ENCODE data around the gene GIMAP1.

Gene GIMAP1

DNA sequence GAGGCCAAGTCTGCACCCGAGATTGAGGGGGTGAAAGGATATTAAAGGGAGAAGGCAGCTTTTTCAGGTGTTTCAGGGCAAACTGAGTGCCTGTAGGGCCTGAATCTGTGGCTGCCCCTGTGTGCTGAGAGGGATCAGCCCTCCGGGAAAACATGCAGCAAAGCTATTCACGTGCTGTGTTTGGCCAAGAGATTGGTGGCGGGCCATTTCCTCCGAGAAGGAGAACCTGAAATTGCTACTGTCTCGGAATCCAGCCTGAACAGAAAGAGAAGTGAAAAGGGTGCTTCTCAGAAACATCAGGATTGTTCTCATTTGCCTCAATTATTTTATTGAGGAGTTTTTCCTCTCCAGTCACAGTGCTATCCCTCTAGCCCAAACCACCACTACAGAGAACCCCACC lies 36.8 kb downstream of the GIMAP1 start:
- no peaks in the 10 kb centered on the region for H3K27me3 ChIP-seq (ENCODE audit: low read depth, low read length)
- H3K27ac ChIP-seq (ENCODE audit: low read length) = no peak overlapping the region
- no peak overlapping the region for H3K4me3 ChIP-seq (ENCODE audit: low read depth in 1 of 2, low read length in 2 of 2)

DNA sequence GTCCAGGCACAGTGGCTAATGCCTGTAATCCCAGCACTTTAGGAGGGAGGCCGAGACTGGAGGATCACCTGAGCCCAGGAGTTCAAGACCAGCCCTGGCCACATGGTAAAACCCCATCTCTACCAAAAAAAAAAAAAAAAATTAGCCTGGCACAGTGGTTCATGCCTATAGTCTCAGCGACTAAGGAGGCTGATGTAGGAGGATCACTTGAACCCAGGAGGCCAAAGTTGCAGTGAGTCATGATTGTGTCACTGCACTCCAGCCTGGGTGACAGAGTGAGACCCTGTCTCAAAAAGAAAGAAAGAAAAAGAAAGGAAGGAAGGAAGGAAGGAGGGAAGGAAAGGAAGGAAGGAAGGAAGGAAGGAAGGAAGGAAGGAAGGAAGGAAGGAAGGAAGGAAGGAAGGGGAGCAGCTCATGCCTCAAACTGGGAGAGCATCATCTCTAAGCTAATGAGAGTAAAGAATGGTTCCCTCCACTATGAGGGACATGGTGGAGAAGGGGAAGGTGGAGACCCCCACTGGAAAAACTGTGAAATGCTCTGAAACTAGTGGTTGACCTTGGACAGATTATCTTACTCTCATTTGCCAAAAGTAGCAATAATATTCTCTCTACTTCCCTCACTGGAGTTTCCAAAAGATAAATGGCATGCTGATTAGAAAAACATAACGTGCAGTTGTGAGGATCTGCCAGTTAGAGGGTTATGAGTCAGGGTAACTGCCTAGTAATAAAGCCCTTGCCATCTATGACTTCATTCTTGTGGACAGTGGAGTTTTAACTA lies 37.6 kb downstream of the GIMAP1 start:
- Histone ChIP-seq H3K9me3 (ENCODE audit: control insufficient read depth in 1 of 2, low read length in 2 of 2) (no peaks in the 10 kb centered on the region), H3K27ac (ENCODE audit: low read length) (no peak overlapping the region), H3K27me3 (ENCODE audit: low read depth, low read length) (no peaks in the 10 kb centered on the region), H3K4me1 (ENCODE audit: control insufficient read depth in 1 of 2, insufficient read depth in 2 of 2, low read length in 2 of 2) (peaks cover 3 to 9% of the 10 kb centered on the region in 2 donors), H3K36me3 (ENCODE audit: control insufficient read depth in 1 of 2, insufficient read depth in 2 of 2, low read length in 2 of 2) (no peaks in the 10 kb centered on the region), H3K4me3 (ENCODE audit: low read depth in 1 of 2, low read length in 2 of 2) (no peak overlapping the region)

More for the DNA sequence above, 36.8 kb downstream of the GIMAP1 start:
- no peaks in the 10 kb centered on the region for H3K9me3 ChIP-seq (ENCODE audit: control insufficient read depth in 1 of 2, low read length in 2 of 2)
- H3K36me3 ChIP-seq (ENCODE audit: control insufficient read depth in 1 of 2, insufficient read depth in 2 of 2, low read length in 2 of 2) = no peaks in the 10 kb centered on the region
- H3K4me1 ChIP-seq (ENCODE audit: control insufficient read depth in 1 of 2, insufficient read depth in 2 of 2, low read length in 2 of 2) = peaks cover 3 to 9% of the 10 kb centered on the region in 2 donors

DNA sequence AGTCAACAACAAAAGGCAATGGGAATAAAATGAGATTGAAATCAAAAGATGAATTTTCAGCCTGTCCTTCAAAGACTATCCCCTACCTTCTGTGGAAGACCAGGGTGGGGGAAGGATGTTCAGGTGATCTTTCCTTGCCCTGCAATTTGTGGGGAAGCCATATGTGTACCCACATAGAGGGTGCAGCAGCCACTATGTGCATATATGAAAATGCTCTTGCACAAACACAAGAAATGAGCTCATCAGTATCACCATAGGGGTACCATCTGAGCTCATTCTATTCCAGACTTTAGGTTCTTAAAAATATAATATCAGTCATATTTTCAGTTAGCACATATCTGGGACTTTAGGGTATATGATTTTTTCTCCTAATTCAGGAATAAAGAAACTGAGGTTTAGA lies 38.5 kb downstream of the GIMAP1 start:
- H3K4me3 ChIP-seq (ENCODE audit: low read depth in 1 of 2, low read length in 2 of 2) = no peak overlapping the region
- no peak overlapping the region for H3K27ac ChIP-seq (ENCODE audit: low read length)
- no peaks in the 10 kb centered on the region for H3K27me3 ChIP-seq (ENCODE audit: low read depth, low read length)
- peaks cover 3 to 9% of the 10 kb centered on the region in 2 donors for H3K4me1 ChIP-seq (ENCODE audit: control insufficient read depth in 1 of 2, insufficient read depth in 2 of 2, low read length in 2 of 2)
- H3K36me3 ChIP-seq (ENCODE audit: control insufficient read depth in 1 of 2, insufficient read depth in 2 of 2, low read length in 2 of 2) = no peaks in the 10 kb centered on the region
- H3K9me3 ChIP-seq (ENCODE audit: control insufficient read depth in 1 of 2, low read length in 2 of 2) = no peaks in the 10 kb centered on the region

DNA sequence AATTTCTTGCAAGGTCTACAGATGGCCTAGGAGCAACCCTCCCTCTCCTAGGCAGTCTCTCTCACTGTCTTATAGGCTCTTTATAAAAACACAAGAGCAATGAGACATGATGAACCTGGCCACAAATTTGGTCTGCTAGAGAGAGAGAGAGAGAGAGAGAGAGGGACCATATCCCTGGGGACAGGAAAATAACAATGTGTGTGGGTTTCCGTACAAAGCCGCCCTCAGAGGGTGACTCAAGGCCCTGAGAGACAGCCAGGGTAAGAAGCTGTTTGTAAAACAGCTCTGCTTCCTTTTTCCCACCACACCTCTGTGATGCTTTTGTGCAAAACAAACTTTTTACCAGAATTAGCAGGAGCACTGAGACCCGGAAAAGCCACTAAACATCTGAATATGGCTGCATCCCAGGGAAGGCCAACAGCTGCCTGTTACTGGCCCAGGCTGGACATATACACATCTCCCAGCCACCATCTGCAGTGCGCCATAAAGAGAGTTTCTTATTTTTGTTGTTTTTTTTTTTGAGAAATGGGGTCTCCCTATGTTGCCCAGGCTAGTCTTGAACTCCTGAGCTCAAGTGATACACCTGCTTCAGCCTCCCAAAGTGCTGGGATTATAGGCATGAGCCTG lies 39.2 kb downstream of the GIMAP1 start:
- H3K4me3 ChIP-seq (ENCODE audit: low read depth in 1 of 2, low read length in 2 of 2) = no peak overlapping the region
- H3K36me3 ChIP-seq (ENCODE audit: control insufficient read depth in 1 of 2, insufficient read depth in 2 of 2, low read length in 2 of 2) = no peaks in the 10 kb centered on the region
- H3K9me3 ChIP-seq (ENCODE audit: control insufficient read depth in 1 of 2, low read length in 2 of 2) = no peaks in the 10 kb centered on the region
- peaks cover 3 to 9% of the 10 kb centered on the region in 2 donors for H3K4me1 ChIP-seq (ENCODE audit: control insufficient read depth in 1 of 2, insufficient read depth in 2 of 2, low read length in 2 of 2)
- no peak overlapping the region for H3K27ac ChIP-seq (ENCODE audit: low read length)
- no peaks in the 10 kb centered on the region for H3K27me3 ChIP-seq (ENCODE audit: low read depth, low read length)

DNA sequence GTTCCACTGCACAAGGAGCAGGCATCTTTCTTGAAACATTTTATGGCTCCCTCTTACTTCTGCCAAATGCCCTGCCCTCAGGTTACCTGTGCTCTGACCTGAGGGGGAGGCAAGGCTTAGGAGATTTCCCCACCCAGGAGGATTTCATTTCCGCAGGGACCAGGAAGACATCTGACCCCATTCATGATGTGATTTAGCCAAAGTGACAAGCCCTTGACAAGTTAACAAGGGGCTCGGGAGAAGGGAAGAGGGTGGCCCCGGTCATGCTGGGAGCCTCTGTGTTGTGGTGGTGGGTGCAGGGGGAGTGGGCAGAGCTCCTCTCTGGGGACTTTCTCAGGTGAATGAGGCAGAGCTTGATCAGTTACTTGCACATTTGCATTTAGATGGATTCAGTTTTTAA lies 39.8 kb downstream of the GIMAP1 start:
- no peak overlapping the region for H3K27ac ChIP-seq (ENCODE audit: low read length)
- H3K9me3 ChIP-seq (ENCODE audit: control insufficient read depth in 1 of 2, low read length in 2 of 2) = no peaks in the 10 kb centered on the region
- H3K27me3 ChIP-seq (ENCODE audit: low read depth, low read length) = no peaks in the 10 kb centered on the region
- no peaks in the 10 kb centered on the region for H3K36me3 ChIP-seq (ENCODE audit: control insufficient read depth in 1 of 2, insufficient read depth in 2 of 2, low read length in 2 of 2)
- peaks cover 3 to 9% of the 10 kb centered on the region in 2 donors for H3K4me1 ChIP-seq (ENCODE audit: control insufficient read depth in 1 of 2, insufficient read depth in 2 of 2, low read length in 2 of 2)
- no peak overlapping the region for H3K4me3 ChIP-seq (ENCODE audit: low read depth in 1 of 2, low read length in 2 of 2)

DNA sequence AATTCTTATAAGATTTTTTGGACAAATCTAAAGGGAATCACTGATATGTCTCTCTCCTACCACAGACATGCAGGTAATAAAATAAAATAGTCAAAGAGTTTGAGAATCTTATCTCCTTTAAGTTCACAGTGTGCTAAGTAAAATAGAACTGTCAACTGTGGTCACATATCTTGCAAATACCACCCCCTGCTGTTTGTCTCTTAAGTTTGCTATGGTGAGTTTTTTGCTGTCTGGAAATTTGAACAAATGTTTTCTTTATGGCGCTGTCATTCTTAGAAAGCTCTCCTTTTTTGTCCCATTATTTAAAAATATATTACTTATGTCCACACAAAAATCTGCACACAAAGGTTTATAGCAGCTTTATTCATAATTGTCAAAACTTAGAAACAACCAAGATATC lies 40.4 kb downstream of the GIMAP1 start:
- no peak overlapping the region for H3K27ac ChIP-seq (ENCODE audit: low read length)

DNA sequence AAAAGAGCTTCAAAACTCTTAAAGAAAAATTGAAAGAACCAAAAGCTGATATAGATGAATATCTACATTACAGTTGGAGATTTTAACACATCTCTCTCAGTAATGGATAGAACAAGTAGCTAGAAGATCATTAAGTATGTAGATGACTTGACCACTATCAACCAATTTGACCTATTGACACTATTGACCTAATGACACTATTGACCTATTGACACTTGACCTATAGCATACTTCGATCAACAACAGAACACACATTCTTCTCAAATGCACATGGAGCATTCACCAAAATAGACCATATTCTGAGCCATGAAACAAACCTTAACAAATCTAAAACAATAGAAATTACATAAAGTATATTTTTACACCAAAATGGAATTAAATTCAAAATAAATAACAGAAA lies 43.1 kb downstream of the GIMAP1 start:
- no peaks in the 10 kb centered on the region for H3K36me3 ChIP-seq (ENCODE audit: control insufficient read depth in 1 of 2, insufficient read depth in 2 of 2, low read length in 2 of 2)
- H3K27me3 ChIP-seq (ENCODE audit: low read depth, low read length) = no peaks in the 10 kb centered on the region
- no peaks in the 10 kb centered on the region for H3K9me3 ChIP-seq (ENCODE audit: control insufficient read depth in 1 of 2, low read length in 2 of 2)
- H3K4me1 ChIP-seq (ENCODE audit: control insufficient read depth in 1 of 2, insufficient read depth in 2 of 2, low read length in 2 of 2) = peaks cover 3 to 6% of the 10 kb centered on the region in 2 donors
- no peak overlapping the region for H3K4me3 ChIP-seq (ENCODE audit: low read depth in 1 of 2, low read length in 2 of 2)
- no peak overlapping the region for H3K27ac ChIP-seq (ENCODE audit: low read length)

More for the DNA sequence above, 40.4 kb downstream of the GIMAP1 start:
- H3K9me3 ChIP-seq (ENCODE audit: control insufficient read depth in 1 of 2, low read length in 2 of 2) = no peaks in the 10 kb centered on the region
- H3K36me3 ChIP-seq (ENCODE audit: control insufficient read depth in 1 of 2, insufficient read depth in 2 of 2, low read length in 2 of 2) = no peaks in the 10 kb centered on the region
- H3K27me3 ChIP-seq (ENCODE audit: low read depth, low read length) = no peaks in the 10 kb centered on the region
- H3K4me3 ChIP-seq (ENCODE audit: low read depth in 1 of 2, low read length in 2 of 2) = no peak overlapping the region
- peaks cover 3 to 6% of the 10 kb centered on the region in 2 donors for H3K4me1 ChIP-seq (ENCODE audit: control insufficient read depth in 1 of 2, insufficient read depth in 2 of 2, low read length in 2 of 2)

DNA sequence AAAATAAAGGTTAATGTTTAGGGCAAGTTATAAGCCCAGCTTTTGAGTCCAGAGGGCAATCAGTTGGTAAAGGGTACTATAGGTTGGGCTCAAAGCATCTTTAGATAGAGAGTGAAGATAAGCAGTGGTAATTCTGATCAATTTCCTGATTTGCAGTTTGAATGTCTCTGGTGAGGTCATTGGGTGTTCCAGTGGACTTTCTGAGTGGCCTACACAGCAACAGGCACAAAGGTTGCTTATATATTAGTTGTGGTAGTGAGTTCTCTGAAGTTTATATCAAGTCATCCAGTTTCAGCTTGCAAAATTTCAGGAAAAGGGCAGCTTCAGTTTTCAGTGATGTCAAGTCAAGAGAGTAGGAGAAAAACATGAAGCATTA lies 49.9 kb downstream of the GIMAP1 start:
- peaks cover 0 to 3% of the 10 kb centered on the region in 2 donors for H3K4me1 ChIP-seq (ENCODE audit: control insufficient read depth in 1 of 2, insufficient read depth in 2 of 2, low read length in 2 of 2)
- H3K36me3 ChIP-seq (ENCODE audit: control insufficient read depth in 1 of 2, insufficient read depth in 2 of 2, low read length in 2 of 2) = no peaks in the 10 kb centered on the region
- no peaks in the 10 kb centered on the region for H3K9me3 ChIP-seq (ENCODE audit: control insufficient read depth in 1 of 2, low read length in 2 of 2)
- H3K27me3 ChIP-seq (ENCODE audit: low read depth, low read length) = no peaks in the 10 kb centered on the region
- no peak overlapping the region for H3K4me3 ChIP-seq (ENCODE audit: low read depth in 1 of 2, low read length in 2 of 2)
- H3K27ac ChIP-seq (ENCODE audit: low read length) = no peak overlapping the region

DNA sequence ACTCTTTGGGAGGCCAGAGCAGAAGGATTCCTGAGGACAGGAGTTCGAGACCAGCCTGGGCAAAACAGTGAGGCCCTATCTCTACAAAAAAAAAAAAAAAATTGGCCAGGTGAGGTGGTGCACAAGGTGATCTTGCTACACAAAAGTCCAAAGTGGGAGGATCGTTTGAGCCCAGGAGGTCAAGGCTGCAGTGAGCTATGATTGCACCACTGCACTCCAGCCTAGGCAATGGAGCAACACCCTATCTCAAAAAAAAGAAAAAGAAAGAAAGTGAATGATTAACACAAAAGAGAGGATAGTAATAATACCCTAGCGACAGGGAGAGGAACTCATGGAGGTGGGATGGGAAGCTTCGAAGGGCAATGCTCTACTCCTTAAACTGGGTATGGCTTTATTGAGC lies 53.4 kb downstream of the GIMAP1 start:
- no peaks in the 10 kb centered on the region for H3K27me3 ChIP-seq (ENCODE audit: low read depth, low read length)
- no peaks in the 10 kb centered on the region for H3K4me1 ChIP-seq (ENCODE audit: control insufficient read depth in 1 of 2, insufficient read depth in 2 of 2, low read length in 2 of 2)
- no peaks in the 10 kb centered on the region for H3K36me3 ChIP-seq (ENCODE audit: control insufficient read depth in 1 of 2, insufficient read depth in 2 of 2, low read length in 2 of 2)
- no peak overlapping the region for H3K27ac ChIP-seq (ENCODE audit: low read length)
- no peak overlapping the region for H3K4me3 ChIP-seq (ENCODE audit: low read depth in 1 of 2, low read length in 2 of 2)
- no peaks in the 10 kb centered on the region for H3K9me3 ChIP-seq (ENCODE audit: control insufficient read depth in 1 of 2, low read length in 2 of 2)
